Measurements from ENCODE around the gene ACVRL1. TPM values are rescaled to one million over a fixed set of nuclear protein-coding genes. Genes with fewer than 3 reads are reported as not detected.
A peak's percentile ranks its signal among the peaks of the same experiment; 100 is the strongest.

The ACVRL1 gene
- total and polyA plus RNA-seq, 10 of the 15 experiments (the other 5 are each of a cell fraction or from before 2014, with no cell fraction given) = not detected

DNA sequence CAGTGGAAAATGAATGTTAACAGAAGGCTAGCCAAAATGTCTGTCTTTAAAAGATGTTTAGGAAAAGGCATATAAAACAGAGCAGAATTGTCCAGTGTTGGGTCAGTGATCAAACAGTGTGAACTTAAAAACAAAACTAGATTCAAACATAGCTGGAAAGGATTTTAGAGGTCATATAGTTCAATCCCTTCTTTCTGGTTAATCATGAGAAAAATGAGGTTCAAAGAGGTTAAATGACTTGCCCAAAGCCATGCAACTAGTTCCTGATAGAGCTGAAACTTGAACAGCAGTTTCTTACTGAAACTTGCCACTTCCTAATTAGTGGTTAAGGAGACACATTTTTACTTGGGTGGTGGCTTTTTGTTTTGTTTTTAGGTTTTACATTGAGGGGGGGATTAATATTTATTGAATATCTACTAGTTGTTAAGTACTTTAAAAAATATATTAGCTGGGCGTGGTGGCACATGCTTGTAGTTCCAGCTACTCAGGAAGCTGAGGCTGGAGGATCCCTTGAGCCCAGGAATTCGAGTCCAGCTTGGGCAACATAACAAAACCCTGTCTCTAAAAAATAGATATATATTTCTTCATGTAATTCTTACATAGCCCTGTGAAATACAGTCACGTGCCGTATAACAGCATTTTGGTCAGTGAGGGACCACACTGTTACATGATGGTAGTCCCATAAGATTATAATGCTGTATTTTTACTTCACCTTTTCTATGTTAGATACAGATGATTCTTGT is 64.5 kb downstream of the ACVRL1 start (continued):
- TF ChIP-seq GATAD2B (conservative IDR thresholded peaks at IDR 0.05; ENCODE audit: low read depth) = no peak
- TF ChIP-seq, protein P1, sequence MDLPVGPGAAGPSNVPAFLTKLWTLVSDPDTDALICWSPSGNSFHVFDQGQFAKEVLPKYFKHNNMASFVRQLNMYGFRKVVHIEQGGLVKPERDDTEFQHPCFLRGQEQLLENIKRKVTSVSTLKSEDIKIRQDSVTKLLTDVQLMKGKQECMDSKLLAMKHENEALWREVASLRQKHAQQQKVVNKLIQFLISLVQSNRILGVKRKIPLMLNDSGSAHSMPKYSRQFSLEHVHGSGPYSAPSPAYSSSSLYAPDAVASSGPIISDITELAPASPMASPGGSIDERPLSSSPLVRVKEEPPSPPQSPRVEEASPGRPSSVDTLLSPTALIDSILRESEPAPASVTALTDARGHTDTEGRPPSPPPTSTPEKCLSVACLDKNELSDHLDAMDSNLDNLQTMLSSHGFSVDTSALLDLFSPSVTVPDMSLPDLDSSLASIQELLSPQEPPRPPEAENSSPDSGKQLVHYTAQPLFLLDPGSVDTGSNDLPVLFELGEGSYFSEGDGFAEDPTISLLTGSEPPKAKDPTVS (IDR thresholded peaks at IDR 0.05; ENCODE audit: low read depth, low read length) = no peak
- TF ChIP-seq, protein P2, sequence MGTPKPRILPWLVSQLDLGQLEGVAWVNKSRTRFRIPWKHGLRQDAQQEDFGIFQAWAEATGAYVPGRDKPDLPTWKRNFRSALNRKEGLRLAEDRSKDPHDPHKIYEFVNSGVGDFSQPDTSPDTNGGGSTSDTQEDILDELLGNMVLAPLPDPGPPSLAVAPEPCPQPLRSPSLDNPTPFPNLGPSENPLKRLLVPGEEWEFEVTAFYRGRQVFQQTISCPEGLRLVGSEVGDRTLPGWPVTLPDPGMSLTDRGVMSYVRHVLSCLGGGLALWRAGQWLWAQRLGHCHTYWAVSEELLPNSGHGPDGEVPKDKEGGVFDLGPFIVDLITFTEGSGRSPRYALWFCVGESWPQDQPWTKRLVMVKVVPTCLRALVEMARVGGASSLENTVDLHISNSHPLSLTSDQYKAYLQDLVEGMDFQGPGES (IDR thresholded peaks at IDR 0.05) = no peak
- TF ChIP-seq NR2C1 (IDR thresholded peaks at IDR 0.05) = no peak
- TF ChIP-seq, protein P3, sequence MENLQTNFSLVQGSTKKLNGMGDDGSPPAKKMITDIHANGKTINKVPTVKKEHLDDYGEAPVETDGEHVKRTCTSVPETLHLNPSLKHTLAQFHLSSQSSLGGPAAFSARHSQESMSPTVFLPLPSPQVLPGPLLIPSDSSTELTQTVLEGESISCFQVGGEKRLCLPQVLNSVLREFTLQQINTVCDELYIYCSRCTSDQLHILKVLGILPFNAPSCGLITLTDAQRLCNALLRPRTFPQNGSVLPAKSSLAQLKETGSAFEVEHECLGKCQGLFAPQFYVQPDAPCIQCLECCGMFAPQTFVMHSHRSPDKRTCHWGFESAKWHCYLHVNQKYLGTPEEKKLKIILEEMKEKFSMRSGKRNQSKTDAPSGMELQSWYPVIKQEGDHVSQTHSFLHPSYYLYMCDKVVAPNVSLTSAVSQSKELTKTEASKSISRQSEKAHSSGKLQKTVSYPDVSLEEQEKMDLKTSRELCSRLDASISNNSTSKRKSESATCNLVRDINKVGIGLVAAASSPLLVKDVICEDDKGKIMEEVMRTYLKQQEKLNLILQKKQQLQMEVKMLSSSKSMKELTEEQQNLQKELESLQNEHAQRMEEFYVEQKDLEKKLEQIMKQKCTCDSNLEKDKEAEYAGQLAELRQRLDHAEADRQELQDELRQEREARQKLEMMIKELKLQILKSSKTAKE (IDR thresholded peaks at IDR 0.05; ENCODE audit: low read depth, poor library complexity, severe bottlenecking) = peak; percentile 50
- peak; percentile 72; the same call in 1 of the 2 replicates for TF ChIP-seq TBL1XR1 (IDR thresholded peaks at IDR 0.05; ENCODE audit: low read depth, low read length)
- TF ChIP-seq, protein P4, sequence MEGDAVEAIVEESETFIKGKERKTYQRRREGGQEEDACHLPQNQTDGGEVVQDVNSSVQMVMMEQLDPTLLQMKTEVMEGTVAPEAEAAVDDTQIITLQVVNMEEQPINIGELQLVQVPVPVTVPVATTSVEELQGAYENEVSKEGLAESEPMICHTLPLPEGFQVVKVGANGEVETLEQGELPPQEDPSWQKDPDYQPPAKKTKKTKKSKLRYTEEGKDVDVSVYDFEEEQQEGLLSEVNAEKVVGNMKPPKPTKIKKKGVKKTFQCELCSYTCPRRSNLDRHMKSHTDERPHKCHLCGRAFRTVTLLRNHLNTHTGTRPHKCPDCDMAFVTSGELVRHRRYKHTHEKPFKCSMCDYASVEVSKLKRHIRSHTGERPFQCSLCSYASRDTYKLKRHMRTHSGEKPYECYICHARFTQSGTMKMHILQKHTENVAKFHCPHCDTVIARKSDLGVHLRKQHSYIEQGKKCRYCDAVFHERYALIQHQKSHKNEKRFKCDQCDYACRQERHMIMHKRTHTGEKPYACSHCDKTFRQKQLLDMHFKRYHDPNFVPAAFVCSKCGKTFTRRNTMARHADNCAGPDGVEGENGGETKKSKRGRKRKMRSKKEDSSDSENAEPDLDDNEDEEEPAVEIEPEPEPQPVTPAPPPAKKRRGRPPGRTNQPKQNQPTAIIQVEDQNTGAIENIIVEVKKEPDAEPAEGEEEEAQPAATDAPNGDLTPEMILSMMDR (IDR thresholded peaks at IDR 0.05 in 2 of 3, conservative IDR thresholded peaks at IDR 0.05 in 1 of 3; ENCODE audit: control insufficient read depth in 2 of 3, extremely low read depth in 1 of 3, insufficient read depth in 1 of 3, low read depth in 3 of 3, low read length in 3 of 3) = no peak
- TF ChIP-seq, protein P5, sequence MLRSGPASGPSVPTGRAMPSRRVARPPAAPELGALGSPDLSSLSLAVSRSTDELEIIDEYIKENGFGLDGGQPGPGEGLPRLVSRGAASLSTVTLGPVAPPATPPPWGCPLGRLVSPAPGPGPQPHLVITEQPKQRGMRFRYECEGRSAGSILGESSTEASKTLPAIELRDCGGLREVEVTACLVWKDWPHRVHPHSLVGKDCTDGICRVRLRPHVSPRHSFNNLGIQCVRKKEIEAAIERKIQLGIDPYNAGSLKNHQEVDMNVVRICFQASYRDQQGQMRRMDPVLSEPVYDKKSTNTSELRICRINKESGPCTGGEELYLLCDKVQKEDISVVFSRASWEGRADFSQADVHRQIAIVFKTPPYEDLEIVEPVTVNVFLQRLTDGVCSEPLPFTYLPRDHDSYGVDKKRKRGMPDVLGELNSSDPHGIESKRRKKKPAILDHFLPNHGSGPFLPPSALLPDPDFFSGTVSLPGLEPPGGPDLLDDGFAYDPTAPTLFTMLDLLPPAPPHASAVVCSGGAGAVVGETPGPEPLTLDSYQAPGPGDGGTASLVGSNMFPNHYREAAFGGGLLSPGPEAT (IDR thresholded peaks at IDR 0.05; ENCODE audit: low read depth) = no peak
- no peak for TF ChIP-seq JUND (IDR thresholded peaks at IDR 0.05; ENCODE audit: low read depth, low read length)
- no peak for TF ChIP-seq SREBF1 (IDR thresholded peaks at IDR 0.05; ENCODE audit: low read length)
- TF ChIP-seq CBX5 (IDR thresholded peaks at IDR 0.05; ENCODE audit: low read depth) = no peak
- TF ChIP-seq BMI1 (IDR thresholded peaks at IDR 0.05; ENCODE audit: borderline replicate concordance) = no peak
- TF ChIP-seq KAT2A (conservative IDR thresholded peaks at IDR 0.05; ENCODE audit: control insufficient read depth, low read depth, low read length) = no peak
- peak; percentile 76 for TF ChIP-seq NR2F1 (conservative IDR thresholded peaks at IDR 0.05)
- TF ChIP-seq BRCA1 (IDR thresholded peaks at IDR 0.05; ENCODE audit: low read depth, low read length) = no peak
- TF ChIP-seq, protein P6, sequence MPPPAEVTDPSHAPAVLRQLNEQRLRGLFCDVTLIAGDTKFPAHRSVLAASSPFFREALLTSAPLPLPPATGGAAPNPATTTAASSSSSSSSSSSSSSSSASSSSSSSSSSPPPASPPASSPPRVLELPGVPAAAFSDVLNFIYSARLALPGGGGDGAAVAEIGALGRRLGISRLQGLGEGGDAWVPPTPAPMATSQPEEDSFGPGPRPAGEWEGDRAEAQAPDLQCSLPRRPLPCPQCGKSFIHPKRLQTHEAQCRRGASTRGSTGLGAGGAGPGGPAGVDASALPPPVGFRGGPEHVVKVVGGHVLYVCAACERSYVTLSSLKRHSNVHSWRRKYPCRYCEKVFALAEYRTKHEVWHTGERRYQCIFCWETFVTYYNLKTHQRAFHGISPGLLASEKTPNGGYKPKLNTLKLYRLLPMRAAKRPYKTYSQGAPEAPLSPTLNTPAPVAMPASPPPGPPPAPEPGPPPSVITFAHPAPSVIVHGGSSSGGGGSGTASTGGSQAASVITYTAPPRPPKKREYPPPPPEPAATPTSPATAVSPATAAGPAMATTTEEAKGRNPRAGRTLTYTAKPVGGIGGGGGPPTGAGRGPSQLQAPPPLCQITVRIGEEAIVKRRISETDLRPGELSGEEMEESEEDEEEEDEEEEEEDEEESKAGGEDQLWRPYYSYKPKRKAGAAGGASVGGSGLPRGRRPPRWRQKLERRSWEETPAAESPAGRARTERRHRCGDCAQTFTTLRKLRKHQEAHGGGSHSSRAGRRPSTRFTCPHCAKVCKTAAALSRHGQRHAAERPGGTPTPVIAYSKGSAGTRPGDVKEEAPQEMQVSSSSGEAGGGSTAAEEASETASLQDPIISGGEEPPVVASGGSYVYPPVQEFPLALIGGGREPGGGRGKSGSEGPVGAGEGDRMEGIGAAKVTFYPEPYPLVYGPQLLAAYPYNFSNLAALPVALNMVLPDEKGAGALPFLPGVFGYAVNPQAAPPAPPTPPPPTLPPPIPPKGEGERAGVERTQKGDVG (CRISPR knock-in tag; IDR thresholded peaks at IDR 0.05) = no peak
- peak; percentile 79 for TF ChIP-seq BCL11A (IDR thresholded peaks at IDR 0.05; ENCODE audit: low read depth, low read length)
- TF ChIP-seq CREB1 (IDR thresholded peaks at IDR 0.05; ENCODE audit: low read depth) = no peak

Data from GM12878 (cell line).